Stimulated activated naive CD4-positive, alpha-beta T cell (primary cell): ENCODE measurements around the gene TGM1.
A peak's percentile ranks its signal among the peaks of the same experiment; 100 is the strongest.
"Not testable (repeated sequence)": the region's sequence is repeated elsewhere in the genome, so short reads cannot be mapped to it uniquely, and the experiment has no call there.

Experiments
- DNase-seq, 6 experiments: peaks; one replicate each; lab custom pipeline; 2025; lab: John Stamatoyannopoulos, UW

Gene TGM1

GRCh38 chr14:24233538-24233866 is 29.5 kb downstream of the TGM1 start:
- DNase-seq = no peak

GRCh38 chr14:24232645-24233537 is 30.1 kb downstream of the TGM1 start, which contains the start of gene GMPR2:
Gene GMPR2 (plus strand): TSS chr14:24232929. CDS start chr14:24233254, 325 bp downstream.
- DNase-seq = peak in 1 of 6 experiments; percentile 46

- peak; percentile 81 to 92 (median 85) for DNase-seq
Observed at GRCh38 chr14:24232121-24232644, 30.8 kb downstream of the TGM1 start, which contains the start of gene NEDD8. Gene NEDD8 (minus strand): TSS chr14:24232367. CDS start chr14:24232267, 100 bp downstream.

- DNase-seq = peak in 1 of 6 experiments; percentile 2
Observed at GRCh38 chr14:24231263-24232120, 31.5 kb downstream of the TGM1 start.

- no peak for DNase-seq
Observed at GRCh38 chr14:24228902-24229301, 34.1 kb downstream of the TGM1 start.

- DNase-seq = no peak
Observed at GRCh38 chr14:24226473-24226872, 36.5 kb downstream of the TGM1 start.

- DNase-seq = no peak
Observed at GRCh38 chr14:24224618-24225071, 38.3 kb downstream of the TGM1 start.

GRCh38 chr14:24222987-24223386 is 40.0 kb downstream of the TGM1 start:
- DNase-seq = not testable (repeated sequence)

GRCh38 chr14:24219521-24219920 is 43.5 kb downstream of the TGM1 start:
- DNase-seq = no peak

GRCh38 chr14:24219080-24219479 is 43.9 kb downstream of the TGM1 start:
- no peak for DNase-seq

- DNase-seq = not testable (repeated sequence)
Observed at GRCh38 chr14:24216876-24217275, 46.1 kb downstream of the TGM1 start.

GRCh38 chr14:24216345-24216699 is 46.7 kb downstream of the TGM1 start:
- no peak for DNase-seq

GRCh38 chr14:24215495-24216344 is 47.3 kb downstream of the TGM1 start, which contains the start of gene MDP1:
Gene MDP1 (minus strand): TSS chr14:24216066. CDS start chr14:24215955, 111 bp downstream.
- peak; percentile 76 to 88 (median 82) for DNase-seq

GRCh38 chr14:24213866-24214662 is 48.9 kb downstream of the TGM1 start:
- no peak for DNase-seq

- peak; percentile 88 to 93 (median 92) for DNase-seq
Observed at GRCh38 chr14:24212924-24213865, 49.8 kb downstream of the TGM1 start, which contains the start of gene CHMP4A. Gene CHMP4A (minus strand): TSS chr14:24213488. CDS start chr14:24213439, 49 bp downstream.

- no peak for DNase-seq
Observed at GRCh38 chr14:24211311-24211710, 51.7 kb downstream of the TGM1 start.

GRCh38 chr14:24207625-24208024 is 55.4 kb downstream of the TGM1 start:
- DNase-seq = no peak

- DNase-seq = no peak
Observed at GRCh38 chr14:24207104-24207551, 55.8 kb downstream of the TGM1 start.
